DLD1 (cell line): ENCODE results near the gene TMEFF2.

ENCODE experiments used
- in situ Hi-C: cut with HindIII; loops from 2 replicates; pipeline ENCODE4 v1.10.0; 2017; ENCODE audit warnings: low sequenced_read_pairs

The TMEFF2 gene

GRCh38 chr2:192186806-192187205 lies 7.9 kb downstream of the TMEFF2 start:
- in situ Hi-C loops: no loop called here

- in situ Hi-C loops: no loop called here
These were observed 10.4 kb downstream of the TMEFF2 start for GRCh38 chr2:192184349-192184748.

- in situ Hi-C loops: no loop called here
These were observed 11.4 kb downstream of the TMEFF2 start for GRCh38 chr2:192183296-192183695.

DNA sequence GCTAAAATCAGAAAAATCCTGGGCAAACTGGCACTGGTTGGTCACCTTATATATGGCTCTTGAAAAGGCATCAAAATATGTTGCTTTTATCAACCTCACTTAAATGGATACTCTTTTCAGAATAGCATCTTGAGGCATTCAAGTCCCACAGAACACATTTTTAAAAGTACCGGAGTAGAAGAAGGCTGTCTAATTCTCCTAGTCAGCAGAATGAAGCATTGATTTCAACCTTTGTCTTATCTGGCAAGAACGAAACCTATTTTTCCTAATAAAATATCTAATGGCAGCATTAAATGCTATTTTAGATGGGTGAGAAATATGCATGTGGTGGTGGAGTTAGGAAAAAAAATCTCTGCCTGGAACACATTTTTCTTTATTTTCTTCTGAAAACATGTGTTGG lies 27.8 kb downstream of the TMEFF2 start:
- in situ Hi-C loops: loop anchor here (10.0 to 25.0 kb wide), 2 partner anchors 355 to 602 kb away; no protein-coding TSS in a partner anchor

- in situ Hi-C loops: loop anchor here (10.0 to 25.0 kb wide), 2 partner anchors 354 to 601 kb away; no protein-coding TSS in a partner anchor
These were observed 28.9 kb downstream of the TMEFF2 start for GRCh38 chr2:192165842-192166241.

GRCh38 chr2:192162392-192163042 lies 32.2 kb downstream of the TMEFF2 start:
- in situ Hi-C loops: loop anchor here (10.0 to 25.0 kb wide), 2 partner anchors 350 to 598 kb away; no protein-coding TSS in a partner anchor

GRCh38 chr2:192161656-192162290 lies 33.0 kb downstream of the TMEFF2 start:
- in situ Hi-C loops: loop anchor here (10.0 to 25.0 kb wide), 2 partner anchors 349 to 597 kb away; no protein-coding TSS in a partner anchor

DNA sequence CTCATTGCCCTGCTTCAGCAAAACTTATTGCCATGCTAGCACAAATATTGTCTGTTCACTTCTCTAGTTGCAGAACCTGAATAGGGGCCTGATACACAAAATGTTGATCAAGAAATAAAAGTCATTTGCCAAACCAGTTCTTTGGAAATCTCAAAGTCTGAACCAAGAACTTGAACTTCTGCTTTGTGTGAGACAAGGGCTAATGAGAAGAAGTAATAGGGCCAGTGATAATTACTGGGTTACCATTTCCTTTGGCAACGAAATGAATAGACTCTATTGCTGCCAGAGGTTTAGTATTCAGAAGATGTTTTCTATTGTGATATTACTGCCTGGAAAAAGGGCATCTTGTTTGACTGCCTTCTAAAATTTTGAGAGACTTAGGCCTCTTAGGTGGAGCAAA lies 35.0 kb downstream of the TMEFF2 start:
- in situ Hi-C loops: loop anchor here (10.0 to 25.0 kb wide), 2 partner anchors 347 to 595 kb away; no protein-coding TSS in a partner anchor

- in situ Hi-C loops: loop anchor here (25.0 kb wide), 1 partner anchor 347 kb away; no protein-coding TSS in a partner anchor
These were observed 35.5 kb downstream of the TMEFF2 start for GRCh38 chr2:192159208-192159607.

DNA sequence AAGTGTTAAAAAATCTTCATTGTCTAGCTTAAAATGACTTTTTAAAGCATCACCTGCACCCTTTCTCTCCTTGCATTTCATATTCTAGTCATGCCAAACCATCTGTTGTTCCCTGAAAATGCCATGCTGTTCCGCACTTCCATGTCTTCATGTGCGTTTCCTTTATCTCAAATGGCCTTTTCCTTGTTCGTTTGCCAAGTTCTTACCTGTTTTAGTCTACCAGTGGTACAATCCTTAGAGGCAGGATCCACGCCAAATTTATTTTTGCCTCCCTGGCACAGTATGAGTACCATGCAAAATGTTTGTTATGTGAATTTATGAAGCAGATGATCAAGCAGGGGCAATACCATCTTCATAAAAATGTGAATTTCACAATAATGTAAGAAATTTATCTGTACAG lies 37.0 kb downstream of the TMEFF2 start:
- in situ Hi-C loops: loop anchor here (25.0 kb wide), 1 partner anchor 345 kb away; no protein-coding TSS in a partner anchor

DNA sequence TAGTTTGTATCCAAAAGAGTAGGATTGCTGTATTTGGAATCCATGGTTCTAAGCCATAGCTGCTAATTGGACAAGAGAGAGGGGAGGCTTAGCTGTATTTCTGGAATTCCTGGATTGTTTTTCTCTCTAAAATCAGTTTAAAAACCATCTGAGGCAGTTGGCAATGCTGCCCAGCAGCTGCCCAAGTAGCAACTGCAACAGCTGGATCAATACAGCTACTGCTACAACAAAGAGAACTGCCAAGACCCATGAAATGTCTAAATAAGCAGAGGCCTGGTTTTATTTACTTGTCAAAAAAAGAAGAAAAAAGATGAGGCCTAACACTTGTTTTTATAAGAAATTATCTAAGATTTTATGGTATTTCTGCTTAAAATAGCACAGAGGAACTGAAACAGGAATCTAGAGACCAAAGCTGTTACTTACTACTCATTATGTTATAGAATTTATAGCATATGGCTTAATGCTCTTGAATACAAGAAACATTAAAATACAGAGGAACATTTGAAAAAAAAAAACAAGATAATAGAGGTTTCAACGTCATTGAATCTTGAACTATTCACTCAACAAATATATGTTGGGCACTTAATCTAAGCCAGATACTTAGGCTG lies 39.1 kb downstream of the TMEFF2 start:
- in situ Hi-C loops: loop anchor here (25.0 kb wide), 1 partner anchor 343 kb away; no protein-coding TSS in a partner anchor

GRCh38 chr2:192153561-192153960 lies 41.2 kb downstream of the TMEFF2 start:
- in situ Hi-C loops: loop anchor here (25.0 kb wide), 1 partner anchor 341 kb away; no protein-coding TSS in a partner anchor

DNA sequence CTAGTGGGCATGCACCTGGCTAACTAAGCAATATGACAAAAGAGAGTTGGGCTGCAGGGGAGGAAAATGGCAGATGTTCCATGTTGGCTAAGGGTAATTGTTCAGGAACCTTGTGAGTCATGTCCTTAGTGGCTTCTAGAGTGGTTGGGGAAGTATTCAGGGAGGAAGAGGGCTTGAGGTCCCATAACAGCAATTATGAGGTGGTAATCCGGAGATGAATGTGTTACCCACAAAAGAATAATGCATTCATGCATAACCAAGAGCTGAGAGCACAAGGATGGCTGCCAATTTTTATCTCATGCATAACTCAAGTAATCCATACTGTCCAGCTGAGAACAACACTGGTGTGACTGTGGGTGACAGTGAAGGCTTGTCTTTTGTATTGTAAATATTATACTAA lies 42.9 kb downstream of the TMEFF2 start:
- in situ Hi-C loops: loop anchor here (25.0 kb wide), 1 partner anchor 340 kb away; no protein-coding TSS in a partner anchor

DNA sequence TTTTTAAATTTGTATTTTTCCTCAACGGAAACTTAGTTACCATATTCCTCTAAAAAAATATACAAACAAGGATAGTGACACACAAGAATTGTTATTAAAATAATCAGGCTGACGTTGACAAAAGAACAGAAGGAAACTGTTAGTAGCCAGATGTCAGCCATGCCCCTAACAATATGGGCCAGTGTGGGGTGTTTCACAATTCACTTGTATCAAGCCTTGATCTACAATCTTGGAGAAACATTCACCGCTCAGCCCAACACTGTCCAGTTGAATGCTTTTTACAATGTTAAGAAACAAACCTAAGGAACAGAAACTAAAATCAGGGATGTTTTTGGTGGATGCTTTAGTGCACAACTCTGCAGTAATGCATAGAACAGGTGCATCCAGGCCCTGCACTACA lies 44.6 kb downstream of the TMEFF2 start:
- in situ Hi-C loops: loop anchor here (25.0 kb wide), 1 partner anchor 338 kb away; no protein-coding TSS in a partner anchor

DNA sequence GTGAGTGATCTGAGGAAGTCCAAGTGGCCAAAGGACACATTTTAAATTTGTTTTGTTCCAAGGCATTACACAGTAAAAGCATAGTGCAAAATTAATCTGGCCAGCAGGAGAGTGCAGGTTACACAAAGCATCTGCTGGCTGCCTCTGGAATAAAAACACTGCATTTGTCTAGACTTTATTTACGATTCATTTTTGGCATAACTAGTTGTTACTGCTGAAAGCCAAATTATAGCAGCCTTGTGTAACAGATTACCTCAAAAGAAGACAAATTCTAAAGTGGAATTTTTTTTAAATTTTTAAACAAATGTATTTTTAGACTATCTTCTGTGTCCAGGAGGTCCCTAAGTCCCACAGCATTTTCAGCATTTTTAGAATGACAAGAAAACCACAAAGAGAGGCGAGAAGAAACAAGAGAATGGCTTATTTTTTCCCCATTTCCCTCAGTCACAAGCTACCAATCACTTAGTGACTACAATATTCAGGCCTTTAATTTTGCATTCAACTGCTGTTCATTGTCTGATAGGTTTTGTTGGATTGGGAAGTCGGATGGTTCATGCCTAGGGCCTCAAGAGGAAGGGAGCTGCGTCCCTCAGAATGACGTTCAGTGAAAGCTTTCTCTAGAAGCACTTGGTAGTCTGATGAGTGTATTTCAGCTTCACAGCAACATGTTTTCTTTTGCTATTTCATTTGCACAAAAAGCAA lies 46.0 kb downstream of the TMEFF2 start:
- in situ Hi-C loops: no loop called here

GRCh38 chr2:192148241-192148619 lies 46.5 kb downstream of the TMEFF2 start:
- in situ Hi-C loops: no loop called here

GRCh38 chr2:192146069-192147015 lies 48.4 kb downstream of the TMEFF2 start:
- in situ Hi-C loops: no loop called here

GRCh38 chr2:192145496-192145895 lies 49.2 kb downstream of the TMEFF2 start:
- in situ Hi-C loops: no loop called here

GRCh38 chr2:192140236-192140839 lies 54.4 kb downstream of the TMEFF2 start:
- in situ Hi-C loops: no loop called here
